ENCODE measurements around the gene SDE2.
"Not testable (repeated sequence)": the region's sequence is repeated elsewhere in the genome, so short reads cannot be mapped to it uniquely, and the experiment has no call there.

The SDE2 gene

DNA sequence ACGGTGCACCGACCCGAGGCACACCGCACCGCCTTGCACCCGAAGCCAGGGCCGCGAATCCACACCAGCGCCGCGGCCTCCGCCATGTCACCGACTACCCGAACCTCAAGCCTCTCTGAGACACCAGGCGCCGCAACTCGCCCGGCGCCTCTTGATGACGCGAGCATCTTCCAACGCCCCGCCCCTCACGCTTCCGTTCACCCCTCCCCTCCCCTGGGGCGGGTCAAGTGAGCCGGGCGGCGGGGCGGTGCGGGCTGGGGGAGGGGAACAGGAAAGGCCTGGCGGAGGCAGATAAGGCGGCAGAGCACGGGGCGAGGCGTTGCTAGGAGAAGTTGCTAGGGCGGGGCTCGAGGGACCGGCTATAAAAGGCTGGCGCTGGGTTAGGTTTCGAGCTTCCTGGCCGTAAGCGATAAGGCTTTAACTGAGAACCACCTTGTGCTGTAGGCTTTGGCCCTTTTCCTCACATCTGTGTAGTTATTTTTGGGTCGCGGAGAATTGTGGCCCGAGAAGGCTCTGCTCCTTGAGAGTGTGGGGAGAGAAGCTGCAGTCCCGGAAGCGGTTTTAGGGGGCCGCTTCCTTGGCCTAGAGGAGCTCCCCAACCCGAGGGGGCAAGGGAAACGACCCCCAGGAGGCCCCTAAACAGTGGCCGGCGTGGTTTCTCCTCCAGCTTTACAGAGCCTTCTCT, at the start of gene SDE2:
Gene SDE2, minus strand, starts transcription at position 117 of the 685 bp plus-strand sequence. Its CDS starts 31 bp downstream, at position 86.
- DNase-seq (ENCODE audit: low read depth): peak; percentile 100

GRCh38 chr1:226048886-226049285, 49.7 kb upstream of the SDE2 start:
- no peak for DNase-seq (ENCODE audit: low read depth)

DNA sequence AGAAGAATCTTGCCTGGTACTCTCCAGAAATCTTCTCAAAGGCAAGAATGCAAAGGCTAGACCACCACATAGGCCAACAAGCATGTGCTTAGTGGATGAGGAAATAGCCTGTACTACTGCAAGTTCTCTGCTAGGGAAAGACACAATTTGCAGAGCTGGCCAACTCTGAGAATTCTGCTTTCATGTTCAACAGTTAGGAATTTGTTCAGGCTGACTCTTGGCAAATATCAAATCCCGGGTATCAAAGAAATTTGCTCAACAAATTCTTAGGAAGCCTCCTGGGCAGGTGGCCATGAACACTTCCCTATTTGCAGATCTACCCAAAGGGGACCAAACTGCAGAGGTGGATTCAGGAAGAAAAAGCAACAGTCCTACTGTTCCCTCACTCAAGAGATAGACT, 48.4 kb upstream of the SDE2 start:
- no peak for DNase-seq (ENCODE audit: low read depth)

DNA sequence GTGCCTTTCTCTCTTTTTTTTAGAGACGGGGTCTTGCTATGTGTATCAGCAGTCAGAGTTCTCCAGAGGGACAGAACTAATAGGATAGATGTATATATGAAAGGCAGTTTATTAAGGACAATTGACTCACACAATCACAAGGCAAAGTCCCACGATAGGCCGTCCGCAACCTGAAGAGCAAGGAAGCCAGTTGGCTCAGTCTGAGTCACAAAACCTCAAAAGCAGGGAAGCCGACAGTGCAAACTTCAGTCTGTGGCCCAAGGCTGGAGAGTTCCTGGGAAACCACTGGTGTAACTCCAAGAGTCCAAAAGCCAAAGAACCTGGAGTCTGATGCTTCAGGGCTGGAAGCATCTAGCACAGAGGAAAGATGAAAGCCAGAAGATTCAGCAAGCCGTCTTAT, 47.1 kb upstream of the SDE2 start:
- DNase-seq (ENCODE audit: low read depth): no peak

- DNase-seq (ENCODE audit: low read depth): no peak
Observed at GRCh38 chr1:226044514-226045101, 45.5 kb upstream of the SDE2 start.

- no peak for DNase-seq (ENCODE audit: low read depth)
Observed at GRCh38 chr1:226041419-226041818, 42.3 kb upstream of the SDE2 start.

DNA sequence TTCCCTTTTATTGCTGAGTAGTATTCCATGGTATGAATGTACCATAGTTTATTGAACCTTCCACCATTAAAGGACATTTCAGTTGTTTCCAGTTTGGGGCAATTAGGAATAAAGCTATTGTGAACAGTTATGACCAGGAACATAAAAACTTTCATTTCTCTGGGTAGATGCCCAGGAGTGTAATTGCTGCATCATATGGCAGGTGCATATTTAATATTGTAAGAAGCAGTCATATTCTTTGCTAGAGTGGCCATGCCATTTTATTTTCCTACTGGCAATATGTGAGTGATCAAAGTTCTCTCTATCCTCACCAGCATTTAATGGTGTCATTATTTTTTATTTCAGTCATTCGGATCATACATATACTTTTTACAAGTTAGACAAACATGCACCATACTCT, 39.5 kb upstream of the SDE2 start:
- DNase-seq (ENCODE audit: low read depth): no peak

DNA sequence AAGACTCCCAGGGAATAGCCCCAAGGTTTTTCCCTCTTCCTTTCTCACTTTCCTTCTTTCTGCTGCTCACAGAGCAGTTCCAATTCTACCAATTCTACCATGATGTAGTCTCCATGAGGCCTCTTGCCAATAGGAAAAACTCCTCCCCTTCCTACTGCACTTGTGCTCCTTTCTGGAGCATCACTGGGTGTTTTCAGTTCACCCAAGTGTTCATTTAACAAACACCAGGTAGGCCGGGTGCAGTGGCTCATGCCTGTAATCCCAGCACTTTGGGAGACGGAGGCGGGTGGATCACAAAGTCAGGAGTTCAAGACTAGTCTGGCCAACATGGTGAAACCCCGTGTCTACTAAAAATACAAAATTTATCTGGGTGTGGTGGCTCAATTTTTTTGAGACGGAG, 36.8 kb upstream of the SDE2 start:
- DNase-seq (ENCODE audit: low read depth): no peak

DNA sequence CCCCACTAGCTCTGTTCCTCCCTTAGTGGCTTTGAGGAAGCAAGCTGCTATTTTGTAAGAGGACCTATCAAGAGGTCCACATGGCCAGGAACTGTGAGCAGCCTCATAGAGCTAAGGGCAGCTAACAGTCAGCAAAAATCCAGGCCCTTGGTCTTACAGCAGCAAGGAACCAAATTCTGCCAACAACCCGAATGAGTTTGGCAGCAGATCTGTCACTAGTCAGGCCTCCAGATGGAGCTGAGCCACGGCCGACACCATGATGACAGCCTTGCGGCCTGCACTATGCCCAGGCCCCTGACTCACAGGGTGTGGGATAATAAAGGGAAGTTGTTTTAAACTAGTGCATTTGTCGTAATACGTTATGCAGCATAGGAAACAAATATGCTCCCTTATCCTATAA, 35.3 kb upstream of the SDE2 start:
- DNase-seq (ENCODE audit: low read depth): no peak

GRCh38 chr1:226033991-226034390, 34.8 kb upstream of the SDE2 start:
- no peak for DNase-seq (ENCODE audit: low read depth)

- no peak for DNase-seq (ENCODE audit: low read depth)
Observed at GRCh38 chr1:226033582-226033981, 34.4 kb upstream of the SDE2 start.

GRCh38 chr1:226029568-226030225, 30.6 kb upstream of the SDE2 start:
- DNase-seq (ENCODE audit: low read depth): no peak

- no peak for DNase-seq (ENCODE audit: low read depth)
Observed at GRCh38 chr1:226029093-226029496, 30.0 kb upstream of the SDE2 start.

DNA sequence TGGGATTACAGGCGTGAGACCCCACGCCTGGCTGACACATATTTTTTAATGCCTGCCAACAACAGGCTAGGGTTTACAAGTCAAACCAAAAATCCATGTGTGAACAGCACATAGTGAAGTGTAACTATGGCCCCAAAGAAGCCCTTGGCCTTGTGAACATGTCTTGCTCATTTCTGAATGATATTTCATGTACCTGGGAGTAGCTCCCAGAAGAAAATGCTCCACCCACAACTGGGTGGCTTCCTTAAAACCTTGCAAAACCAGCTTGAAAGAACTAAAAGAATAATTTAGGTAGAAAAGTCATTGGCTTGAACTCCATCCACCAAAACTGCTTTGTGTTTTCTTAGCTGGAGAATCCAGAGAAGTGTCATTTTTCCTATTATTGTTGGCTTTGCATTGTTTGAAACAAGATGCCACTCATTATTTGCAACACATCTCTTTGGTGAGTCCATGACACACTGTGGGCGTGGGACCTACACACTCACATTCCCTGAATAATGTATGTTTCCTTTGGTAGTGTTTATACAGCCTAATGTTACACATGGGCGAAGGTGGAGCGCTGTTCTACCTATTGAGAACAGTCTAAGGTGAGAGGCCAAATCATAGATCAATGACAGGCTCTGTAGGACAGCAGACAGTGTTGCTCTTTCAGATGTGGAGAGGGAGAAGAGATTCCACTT, 28.5 kb upstream of the SDE2 start:
- no peak for DNase-seq (ENCODE audit: low read depth)

- no peak for DNase-seq (ENCODE audit: low read depth)
Observed at GRCh38 chr1:226026833-226027232, 27.7 kb upstream of the SDE2 start.

DNA sequence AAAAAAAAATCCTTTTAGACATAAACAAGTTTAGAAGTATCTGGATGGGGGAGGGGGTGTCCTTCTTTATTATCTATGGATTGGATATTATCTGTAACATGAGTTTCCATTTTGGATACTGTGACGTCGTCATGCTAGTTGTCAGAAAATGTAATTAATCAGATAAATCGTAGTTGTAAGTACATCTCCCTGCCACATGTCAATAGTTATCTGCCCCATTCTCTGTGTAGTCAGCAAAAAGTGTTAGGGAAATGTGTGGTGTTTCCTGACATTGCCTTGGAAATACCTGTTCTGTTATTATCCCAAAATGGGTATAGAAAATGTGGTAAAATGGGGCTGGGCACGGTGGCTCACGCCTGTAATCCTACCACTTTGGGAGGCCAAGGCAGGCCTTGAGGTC, 24.6 kb upstream of the SDE2 start:
- DNase-seq (ENCODE audit: low read depth): no peak

DNA sequence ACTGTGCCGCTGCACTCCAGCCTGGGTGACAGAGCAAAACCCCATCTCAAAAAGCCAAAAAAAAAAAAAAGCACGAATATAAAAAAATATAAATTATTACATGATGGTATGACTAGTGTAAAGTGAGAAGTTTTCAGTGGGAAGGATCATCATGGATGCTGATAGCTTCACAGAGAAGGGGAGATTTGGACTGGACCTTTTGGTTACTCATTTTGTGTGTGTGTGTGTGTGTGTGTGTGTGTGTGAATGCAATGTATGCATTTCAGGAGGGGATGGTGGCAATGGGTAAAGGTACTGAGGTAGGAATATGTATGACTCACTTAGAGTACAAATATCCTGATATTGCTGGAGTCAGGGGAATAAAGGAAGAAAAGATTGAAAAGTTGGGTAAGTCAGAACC, 22.7 kb upstream of the SDE2 start:
- DNase-seq (ENCODE audit: low read depth): no peak

DNA sequence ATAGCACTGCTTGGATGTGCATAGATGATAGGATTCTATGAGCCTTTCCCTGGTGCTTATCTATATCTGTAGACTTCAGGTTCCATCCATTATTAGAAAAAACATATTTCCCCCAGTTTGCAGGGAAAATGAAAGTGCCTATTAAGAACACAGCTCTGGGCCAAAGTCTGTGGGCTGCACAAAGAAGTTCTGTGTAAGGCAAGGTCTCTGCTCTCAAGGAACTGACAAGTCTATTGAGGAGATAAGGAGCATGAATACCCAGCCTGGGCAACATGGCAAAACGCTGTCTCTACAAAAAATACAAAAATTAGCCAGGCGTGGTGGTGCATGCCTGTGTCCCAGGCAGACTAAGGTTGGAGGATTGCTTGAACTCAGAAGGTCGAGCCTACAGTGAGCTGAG, 22.3 kb upstream of the SDE2 start:
- DNase-seq (ENCODE audit: low read depth): no peak

DNA sequence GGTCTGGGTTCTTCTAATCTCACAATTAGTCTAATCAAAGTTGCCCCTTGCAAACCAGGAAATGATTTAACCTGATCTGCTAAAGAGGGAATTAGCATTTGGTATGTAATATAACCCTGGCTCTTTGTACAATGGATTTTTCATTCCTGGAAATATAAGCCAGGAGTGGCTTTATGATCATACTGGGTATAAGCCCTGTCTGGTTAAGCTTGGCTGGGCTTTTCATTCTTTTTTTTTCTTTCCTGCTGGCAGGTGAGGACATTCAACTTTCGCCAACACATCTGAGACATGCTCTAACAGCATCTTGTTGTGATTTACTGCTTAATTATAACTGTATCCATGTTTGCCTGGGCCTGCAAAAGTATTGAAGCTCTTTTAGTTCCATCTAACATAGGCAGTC, 20.4 kb upstream of the SDE2 start:
- no peak for DNase-seq (ENCODE audit: low read depth)

DNA sequence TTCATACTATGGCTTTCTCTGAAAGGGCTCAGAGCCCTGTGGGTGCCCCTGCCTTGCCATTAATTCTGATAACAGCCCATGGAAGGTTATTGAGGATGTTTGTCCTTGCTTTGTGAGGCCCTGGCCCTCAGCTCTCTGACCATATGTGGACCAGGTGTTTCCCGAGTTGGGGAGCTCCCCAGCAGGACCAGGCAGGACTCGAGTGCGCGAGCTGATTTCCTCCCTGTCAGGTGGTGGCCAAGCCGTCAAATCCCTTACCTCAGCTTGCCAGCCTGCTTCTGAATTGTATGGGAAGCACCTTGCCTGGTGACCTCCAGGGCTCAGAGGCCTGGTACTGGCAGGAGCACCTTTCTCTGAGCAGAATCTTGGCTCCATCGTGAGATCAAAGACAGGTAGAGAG, 17.9 kb upstream of the SDE2 start:
- no peak for DNase-seq (ENCODE audit: low read depth)

DNA sequence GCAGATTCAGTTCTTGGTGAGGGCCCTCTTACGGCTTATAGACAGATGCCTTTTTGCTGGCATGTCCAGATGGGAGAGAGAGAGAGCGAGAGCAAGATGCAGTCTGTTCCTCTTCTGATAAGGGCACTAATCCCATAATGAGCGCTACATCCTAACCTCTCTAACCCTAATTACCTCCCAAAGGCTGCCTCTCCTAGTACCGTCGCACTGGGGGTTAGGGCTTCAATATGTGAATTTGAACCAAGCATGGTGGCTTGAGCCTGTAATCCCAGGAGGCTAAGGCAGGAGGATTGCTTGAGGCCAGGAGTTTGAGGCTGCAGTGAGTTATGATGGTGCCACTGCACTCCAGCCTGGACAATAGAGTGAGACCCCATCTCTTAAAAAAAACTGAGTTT, 10.5 kb upstream of the SDE2 start:
- DNase-seq (ENCODE audit: low read depth): no peak

GRCh38 chr1:226007126-226007892, 8.2 kb upstream of the SDE2 start:
- DNase-seq (ENCODE audit: low read depth): not testable (repeated sequence)

Data from activated T-cell treated with anti-CD3 and anti-CD28 coated beads for 1 hour (primary cell).